ENCODE results near the gene RBMS3. TPM values are rescaled to one million over a fixed set of nuclear protein-coding genes. Genes with fewer than 3 reads are reported as not detected.

The RBMS3 gene
- total and polyA plus RNA-seq, 2 donors = 12.8 to 19.9 TPM

GRCh38 chr3:29901097-29901496, 620.2 kb downstream of the RBMS3 start:
- H3K27ac ChIP-seq (ENCODE audit: low read depth in 1 of 2, low read length in 1 of 2) = no peak overlapping the region
- H3K36me3 ChIP-seq (ENCODE audit: control insufficient read depth in 2 of 2, insufficient read depth in 2 of 2, low read length in 1 of 2) = no peaks in the 10 kb centered on the region
- no peak overlapping the region for H3K4me3 ChIP-seq (ENCODE audit: low read length in 2 of 2)
- no peaks in the 10 kb centered on the region for H3K9me3 ChIP-seq (ENCODE audit: control insufficient read depth in 2 of 2, insufficient read depth in 1 of 2, low read length in 1 of 2)
- H3K27me3 ChIP-seq (ENCODE audit: control insufficient read depth in 2 of 2, insufficient read depth in 1 of 2, low read length in 1 of 2) = no peaks in the 10 kb centered on the region
- H3K4me1 ChIP-seq (ENCODE audit: control insufficient read depth in 2 of 2, insufficient read depth in 2 of 2, low read length in 2 of 2) = no peaks in the 10 kb centered on the region
- 91% methylated on average over 2 of the region's 2 CpGs for WGBS
- DNase-seq (ENCODE audit: low read depth in 6 of 9, low spot score in 9 of 9) = no peak

- 98% methylated on average over 1 of the region's 1 CpG for WGBS
- no peak for DNase-seq (ENCODE audit: low read depth in 6 of 9, low spot score in 9 of 9)
- no peaks in the 10 kb centered on the region for H3K36me3 ChIP-seq (ENCODE audit: control insufficient read depth in 2 of 2, insufficient read depth in 2 of 2, low read length in 1 of 2)
- no peaks in the 10 kb centered on the region for H3K9me3 ChIP-seq (ENCODE audit: control insufficient read depth in 2 of 2, insufficient read depth in 1 of 2, low read length in 1 of 2)
- H3K27me3 ChIP-seq (ENCODE audit: control insufficient read depth in 2 of 2, insufficient read depth in 1 of 2, low read length in 1 of 2) = no peaks in the 10 kb centered on the region
- H3K27ac ChIP-seq (ENCODE audit: low read depth in 1 of 2, low read length in 1 of 2) = no peak overlapping the region
- H3K4me3 ChIP-seq (ENCODE audit: low read length in 2 of 2) = no peak overlapping the region
- no peaks in the 10 kb centered on the region for H3K4me1 ChIP-seq (ENCODE audit: control insufficient read depth in 2 of 2, insufficient read depth in 2 of 2, low read length in 2 of 2)
Measured at GRCh38 chr3:29903600-29903999, 622.7 kb downstream of the RBMS3 start.

DNA sequence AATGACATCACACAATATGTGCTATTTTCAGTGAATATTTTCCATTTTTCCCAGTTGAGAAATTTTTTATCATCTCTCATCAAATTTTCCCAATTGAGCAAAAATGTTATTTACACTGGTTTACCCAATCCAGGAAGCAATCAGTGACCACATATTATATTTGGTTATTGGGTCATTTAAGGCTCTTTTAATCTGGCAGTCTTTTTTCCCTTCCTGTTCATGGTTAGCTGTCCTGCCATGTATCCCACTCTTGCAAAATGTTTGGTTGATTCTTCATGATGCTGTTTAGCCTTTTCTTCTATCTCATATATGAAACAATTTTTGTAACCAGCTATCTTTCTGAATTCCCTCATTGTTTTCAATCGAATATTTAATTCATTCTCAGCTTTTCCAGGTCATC, 626.0 kb downstream of the RBMS3 start:
- DNase-seq (ENCODE audit: low read depth in 6 of 9, low spot score in 9 of 9) = no peak
- Histone ChIP-seq H3K9me3 (ENCODE audit: control insufficient read depth in 2 of 2, insufficient read depth in 1 of 2, low read length in 1 of 2) (no peaks in the 10 kb centered on the region), H3K27ac (ENCODE audit: low read depth in 1 of 2, low read length in 1 of 2) (no peak overlapping the region), H3K36me3 (ENCODE audit: control insufficient read depth in 2 of 2, insufficient read depth in 2 of 2, low read length in 1 of 2) (no peaks in the 10 kb centered on the region), H3K27me3 (ENCODE audit: control insufficient read depth in 2 of 2, insufficient read depth in 1 of 2, low read length in 1 of 2) (no peaks in the 10 kb centered on the region), H3K4me1 (ENCODE audit: control insufficient read depth in 2 of 2, insufficient read depth in 2 of 2, low read length in 2 of 2) (no peaks in the 10 kb centered on the region), H3K4me3 (ENCODE audit: low read length in 2 of 2) (no peak overlapping the region)
- 90% methylated on average over 1 of the region's 1 CpG for whole genome bisulfite sequencing

GRCh38 chr3:29912600-29913288, 631.9 kb downstream of the RBMS3 start:
- whole genome bisulfite sequencing = over 99% methylated on average over 2 of the region's 2 CpGs
- no peak for DNase-seq (ENCODE audit: low read depth in 6 of 9, low spot score in 9 of 9)
- H3K27me3 ChIP-seq (ENCODE audit: control insufficient read depth in 2 of 2, insufficient read depth in 1 of 2, low read length in 1 of 2) = no peaks in the 10 kb centered on the region
- no peak overlapping the region for H3K4me3 ChIP-seq (ENCODE audit: low read length in 2 of 2)
- no peaks in the 10 kb centered on the region for H3K4me1 ChIP-seq (ENCODE audit: control insufficient read depth in 2 of 2, insufficient read depth in 2 of 2, low read length in 2 of 2)
- H3K27ac ChIP-seq (ENCODE audit: low read depth in 1 of 2, low read length in 1 of 2) = no peak overlapping the region
- H3K9me3 ChIP-seq (ENCODE audit: control insufficient read depth in 2 of 2, insufficient read depth in 1 of 2, low read length in 1 of 2) = no peaks in the 10 kb centered on the region
- no peaks in the 10 kb centered on the region for H3K36me3 ChIP-seq (ENCODE audit: control insufficient read depth in 2 of 2, insufficient read depth in 2 of 2, low read length in 1 of 2)

- H3K27ac ChIP-seq (ENCODE audit: low read depth in 1 of 2, low read length in 1 of 2) = no peak overlapping the region
- 93% methylated on average over 3 of the region's 3 CpGs for WGBS
- no peak overlapping the region for H3K4me3 ChIP-seq (ENCODE audit: low read length in 2 of 2)
- no peaks in the 10 kb centered on the region for H3K9me3 ChIP-seq (ENCODE audit: control insufficient read depth in 2 of 2, insufficient read depth in 1 of 2, low read length in 1 of 2)
- DNase-seq (ENCODE audit: low read depth in 6 of 9, low spot score in 9 of 9) = no peak
- no peaks in the 10 kb centered on the region for H3K4me1 ChIP-seq (ENCODE audit: control insufficient read depth in 2 of 2, insufficient read depth in 2 of 2, low read length in 2 of 2)
- H3K27me3 ChIP-seq (ENCODE audit: control insufficient read depth in 2 of 2, insufficient read depth in 1 of 2, low read length in 1 of 2) = no peaks in the 10 kb centered on the region
- no peaks in the 10 kb centered on the region for H3K36me3 ChIP-seq (ENCODE audit: control insufficient read depth in 2 of 2, insufficient read depth in 2 of 2, low read length in 1 of 2)
Measured at GRCh38 chr3:29914861-29915524, 634.1 kb downstream of the RBMS3 start.

GRCh38 chr3:29919571-29919970, 638.7 kb downstream of the RBMS3 start:
- Histone ChIP-seq H3K36me3 (ENCODE audit: control insufficient read depth in 2 of 2, insufficient read depth in 2 of 2, low read length in 1 of 2) (no peaks in the 10 kb centered on the region), H3K4me3 (ENCODE audit: low read length in 2 of 2) (no peak overlapping the region), H3K9me3 (ENCODE audit: control insufficient read depth in 2 of 2, insufficient read depth in 1 of 2, low read length in 1 of 2) (no peaks in the 10 kb centered on the region), H3K27ac (ENCODE audit: low read depth in 1 of 2, low read length in 1 of 2) (no peak overlapping the region), H3K27me3 (ENCODE audit: control insufficient read depth in 2 of 2, insufficient read depth in 1 of 2, low read length in 1 of 2) (no peaks in the 10 kb centered on the region), H3K4me1 (ENCODE audit: control insufficient read depth in 2 of 2, insufficient read depth in 2 of 2, low read length in 2 of 2) (no peaks in the 10 kb centered on the region)
- DNase-seq (ENCODE audit: low read depth in 6 of 9, low spot score in 9 of 9) = no peak
- WGBS = 96% methylated on average over 1 of the region's 1 CpG

DNA sequence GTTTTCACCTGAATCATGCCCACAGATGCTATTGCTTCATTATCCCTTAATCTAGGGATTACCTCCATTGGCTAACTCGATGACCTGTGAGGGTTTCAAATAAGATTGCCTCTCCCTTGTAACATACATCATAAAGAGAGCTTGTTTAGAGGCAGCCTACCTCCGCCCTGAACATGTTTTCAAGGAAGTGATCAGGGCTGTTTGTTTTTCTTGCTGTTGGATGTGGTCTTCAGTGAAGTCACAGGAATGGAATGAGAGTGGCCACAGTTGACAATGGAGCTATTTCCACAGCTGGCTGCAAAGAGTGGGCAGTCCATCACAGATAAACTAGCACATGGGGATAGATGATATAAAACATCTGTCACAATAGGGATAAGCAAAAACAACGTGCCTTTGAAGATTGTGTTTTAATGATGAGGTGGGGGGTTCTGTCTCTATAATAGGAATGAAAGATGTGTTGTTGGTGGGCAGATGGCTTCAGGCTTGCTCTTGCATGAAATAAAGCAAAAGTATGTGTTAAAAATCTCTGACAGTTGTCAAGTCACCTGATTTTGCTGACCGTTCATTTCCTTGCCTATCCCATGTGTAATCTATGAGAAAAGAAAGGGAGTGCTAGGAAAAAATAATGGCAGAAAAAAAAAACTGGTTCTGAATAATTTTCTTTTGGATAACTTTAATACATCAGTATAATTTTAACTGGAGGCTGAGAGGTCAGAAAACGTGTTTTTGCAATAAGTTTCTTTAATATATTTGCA, 642.3 kb downstream of the RBMS3 start:
- no peaks in the 10 kb centered on the region for H3K4me1 ChIP-seq (ENCODE audit: control insufficient read depth in 2 of 2, insufficient read depth in 2 of 2, low read length in 2 of 2)
- H3K36me3 ChIP-seq (ENCODE audit: control insufficient read depth in 2 of 2, insufficient read depth in 2 of 2, low read length in 1 of 2) = no peaks in the 10 kb centered on the region
- no peaks in the 10 kb centered on the region for H3K9me3 ChIP-seq (ENCODE audit: control insufficient read depth in 2 of 2, insufficient read depth in 1 of 2, low read length in 1 of 2)
- H3K27ac ChIP-seq (ENCODE audit: low read depth in 1 of 2, low read length in 1 of 2) = no peak overlapping the region
- no peaks in the 10 kb centered on the region for H3K27me3 ChIP-seq (ENCODE audit: control insufficient read depth in 2 of 2, insufficient read depth in 1 of 2, low read length in 1 of 2)
- DNase-seq (ENCODE audit: low read depth in 6 of 9, low spot score in 9 of 9) = no peak
- H3K4me3 ChIP-seq (ENCODE audit: low read length in 2 of 2) = no peak overlapping the region
- WGBS = 71% methylated on average over 5 of the region's 5 CpGs

- no peaks in the 10 kb centered on the region for H3K27me3 ChIP-seq (ENCODE audit: control insufficient read depth in 2 of 2, insufficient read depth in 1 of 2, low read length in 1 of 2)
- H3K9me3 ChIP-seq (ENCODE audit: control insufficient read depth in 2 of 2, insufficient read depth in 1 of 2, low read length in 1 of 2) = no peaks in the 10 kb centered on the region
- no peak overlapping the region for H3K27ac ChIP-seq (ENCODE audit: low read depth in 1 of 2, low read length in 1 of 2)
- no peaks in the 10 kb centered on the region for H3K4me1 ChIP-seq (ENCODE audit: control insufficient read depth in 2 of 2, insufficient read depth in 2 of 2, low read length in 2 of 2)
- DNase-seq (ENCODE audit: low read depth in 6 of 9, low spot score in 9 of 9) = no peak
- no peaks in the 10 kb centered on the region for H3K36me3 ChIP-seq (ENCODE audit: control insufficient read depth in 2 of 2, insufficient read depth in 2 of 2, low read length in 1 of 2)
- H3K4me3 ChIP-seq (ENCODE audit: low read length in 2 of 2) = no peak overlapping the region
- WGBS = 93% methylated on average over 10 of the region's 10 CpGs
Measured at GRCh38 chr3:29924783-29925561, 644.1 kb downstream of the RBMS3 start.
